Endothelial cell of umbilical vein (primary cell): ENCODE data around the gene DEK. TPM values are rescaled to one million over a fixed set of nuclear protein-coding genes. Genes with fewer than 3 reads are reported as not detected.

Experiments
- BruUV-seq: library from RNA; stranded (reverse); fragments of 400-500 nt; replicated peaks from 2 replicates; lab custom pipeline; 2021; lab: Mats Ljungman, UMichigan
- CTCF ChIA-PET: fragments of 300-600, 350-600 bp; sonication (Branson Sonifier 250); formaldehyde crosslinking; loops from one replicate; lab custom pipeline; 2021; ENCODE audit warnings: antibody characterized with exemption, inconsistent platforms; lab: Charles Lee
- POLR2A ChIA-PET: fragments of 300-600, 350-600 bp; sonication (Branson Sonifier 250); formaldehyde crosslinking; loops from one replicate; lab custom pipeline; 2021; ENCODE audit warnings: antibody characterized with exemption, inconsistent platforms; lab: Charles Lee
- DNase-seq: peaks from one replicate; pipeline ENCODE4 v3.0.0-alpha.2; 2011; ENCODE audit warnings: low read depth, low spot score
- FAIRE-seq: peaks from 2 replicates; lab custom pipeline; 2011; peaks lifted over from hg19 to GRCh38; lab: Jason Lieb, UNC
- H2AFZ ChIP-seq: 2 replicates; pipeline ENCODE4 v1.6.0; 2012; ENCODE audit warnings: low read depth, low read length, control low read depth, inconsistent platforms
- H3K27ac ChIP-seq: 2 replicates; pipeline ENCODE4 v1.5.1; 2011; ENCODE audit warnings: low read depth, mild to moderate bottlenecking, control low read depth, low read length, moderate library complexity; ENCODE audit not compliant: insufficient read depth
- H3K27me3 ChIP-seq, 2 experiments: 2 replicates each; pipeline versions ENCODE4 v1.6.0 to v1.6.1; 2011; ENCODE audit warnings: low read length in 2 of 2, mixed read lengths in 1 of 2; ENCODE audit not compliant: control insufficient read depth in 2 of 2, insufficient read depth in 2 of 2
- H3K36me3 ChIP-seq, 2 experiments: 2 replicates in 1 of 2; 3 replicates in 1 of 2; pipeline ENCODE4 v1.5.1; 2011; ENCODE audit warnings: low read length in 2 of 2, mild to moderate bottlenecking in 1 of 2, moderate library complexity in 1 of 2; ENCODE audit not compliant: control insufficient read depth in 2 of 2, insufficient read depth in 2 of 2; ENCODE audit errors: extremely low read depth in 1 of 2
- H3K4me1 ChIP-seq: 3 replicates; pipeline ENCODE4 v1.5.1; 2011; ENCODE audit warnings: mild to moderate bottlenecking, low read length; ENCODE audit not compliant: control insufficient read depth, insufficient read depth; ENCODE audit errors: extremely low read depth
- H3K4me2 ChIP-seq: 2 replicates; pipeline ENCODE4 v1.6.1; 2011; ENCODE audit warnings: low read length, control low read depth, mixed read lengths; ENCODE audit not compliant: insufficient read depth
- H3K4me3 ChIP-seq, 3 experiments: fragments of 200-600 bp in 1 of 3; sonication (generic), shearing (Covaris generic) in 1 of 3; replicated peaks in 1 of 3; 2 replicates each; pipeline ENCODE4 v1.5.1; 2011 to 2016; ENCODE audit warnings: control low read depth in 3 of 3, low read length in 3 of 3, mild to moderate bottlenecking in 2 of 3, inconsistent platforms in 1 of 3, low read depth in 1 of 3, moderate library complexity in 1 of 3; ENCODE audit not compliant: insufficient read depth in 1 of 3
- H3K79me2 ChIP-seq: 2 replicates; pipeline ENCODE4 v1.6.0; 2012; ENCODE audit warnings: low read length, inconsistent platforms; ENCODE audit not compliant: control insufficient read depth, insufficient read depth
- H3K9ac ChIP-seq: replicated peaks from 2 replicates; pipeline ENCODE3; 2011; ENCODE audit warnings: low read length, control low read depth; ENCODE audit not compliant: insufficient read depth; ENCODE audit errors: extremely low read depth
- H3K9me1 ChIP-seq: replicated peaks from 3 replicates; pipeline ENCODE4 v1.6.0; 2011; ENCODE audit warnings: mild to moderate bottlenecking, low read length; ENCODE audit not compliant: control insufficient read depth, insufficient read depth; ENCODE audit errors: extremely low read depth
- H3K9me3 ChIP-seq: replicated peaks from 2 replicates; pipeline ENCODE4 v1.5.1; 2012; ENCODE audit warnings: low read length, inconsistent platforms; ENCODE audit not compliant: control insufficient read depth, insufficient read depth
- H4K20me1 ChIP-seq: replicated peaks from 2 replicates; pipeline ENCODE3; 2011; ENCODE audit warnings: mild to moderate bottlenecking, low read length; ENCODE audit not compliant: control insufficient read depth, insufficient read depth; ENCODE audit errors: extremely low read depth
- CTCF ChIP-seq, 2 donors: IDR thresholded peaks; 1 replicate in 1 of 2; 2 replicates in 1 of 2; pipeline ENCODE4 v1.5.1; 2011; ENCODE audit warnings: low read length in 2 of 2, mild to moderate bottlenecking in 2 of 2, moderate library complexity in 2 of 2, control low read depth in 1 of 2, inconsistent platforms in 1 of 2, low read depth in 1 of 2; ENCODE audit not compliant: insufficient read depth in 1 of 2; ENCODE audit errors: extremely low read depth in 1 of 2
- EZH2 ChIP-seq: IDR thresholded peaks from 2 replicates; pipeline ENCODE4 v1.6.1; 2012; ENCODE audit warnings: borderline replicate concordance, low read depth, mild to moderate bottlenecking, moderate library complexity, low read length, inconsistent platforms; ENCODE audit not compliant: severe bottlenecking
- FOS ChIP-seq: IDR thresholded peaks from 2 replicates; pipeline ENCODE4 v1.6.1; 2011; ENCODE audit warnings: mild to moderate bottlenecking, low read length, moderate library complexity, borderline replicate concordance; ENCODE audit not compliant: insufficient read depth
- GATA2 ChIP-seq: IDR thresholded peaks from 2 replicates; pipeline ENCODE4 v1.7.0; 2011; ENCODE audit warnings: low read depth, mild to moderate bottlenecking, moderate library complexity, mixed read lengths, low read length; ENCODE audit not compliant: insufficient read length, insufficient read depth
- JUN ChIP-seq: IDR thresholded peaks from 2 replicates; pipeline ENCODE4 v1.6.1; 2011; ENCODE audit warnings: borderline replicate concordance, low read depth; ENCODE audit not compliant: insufficient read length, insufficient read depth
- MAX ChIP-seq: IDR thresholded peaks from 2 replicates; pipeline ENCODE4 v1.6.1; 2011; ENCODE audit not compliant: insufficient read depth, insufficient read length
- MYC ChIP-seq: IDR thresholded peaks from one replicate; pipeline ENCODE4 v1.6.1; 2011; ENCODE audit warnings: mild to moderate bottlenecking, low read depth, low read length
- POLR2A ChIP-seq: IDR thresholded peaks from 2 replicates; pipeline ENCODE4 v1.6.1; 2012; ENCODE audit warnings: low read depth, mild to moderate bottlenecking, control low read depth, low read length
- POLR2AphosphoS5 ChIP-seq: IDR thresholded peaks from 2 replicates; pipeline ENCODE4 v1.6.1; 2012; ENCODE audit warnings: low read depth, mild to moderate bottlenecking, control low read depth, low read length, moderate library complexity; ENCODE audit not compliant: insufficient read depth
- dilution Hi-C: fragments of 300-500 bp; cut with MboI; formaldehyde crosslinking; loops from one replicate; pipeline ENCODE4 v1.15.0; 2019; ENCODE audit warnings: low sequenced_read_pairs; ENCODE audit not compliant: extremely low pct_ligation_motif_present
- intact Hi-C: fragments of 100-400 bp; cut with micrococcal nuclease; formaldehyde crosslinking; loops from one replicate; pipeline ENCODE4 v1.10.0; 2022
- polyA plus RNA-seq, 4 experiments: library from polyadenylated mRNA; depleted of rRNA in 3 of 4; stranded (reverse) in 3 of 4; unstranded in 1 of 4; fragments of >200 nt; gene quantifications; 2 replicates each; pipeline versions ENCODE4 v1.2.1 to v1.2.3, GENCODE V29; 2011 to 2012; ENCODE audit warnings: missing spikeins in 1 of 4
- total RNA-seq: library from RNA; stranded (reverse); gene quantifications from 2 replicates; pipeline ENCODE4 v1.2.3, GENCODE V29; 2021

Gene DEK
- total and polyA plus RNA-seq, 2 donors (not counting 3 experiments of a cell fraction or from before 2014, with no cell fraction given), result 19.0 to 120 TPM

- Histone ChIP-seq H3K9ac (no peak overlapping the region), H2AFZ (no peak overlapping the region), H4K20me1 (no peaks in the 10 kb centered on the region), H3K4me2 (no peak overlapping the region), H3K9me1 (no peaks in the 10 kb centered on the region), H3K27ac (no peak overlapping the region), H3K79me2 (no peaks in the 10 kb centered on the region), H3K9me3 (no peaks in the 10 kb centered on the region), H3K4me1 (no peaks in the 10 kb centered on the region), H3K4me3 (no peak overlapping the region), H3K27me3 (no peaks in the 10 kb centered on the region), H3K36me3 (no peaks in the 10 kb centered on the region)
- dilution Hi-C loops (no loop called here), intact Hi-C loops (no loop called here)
- POLR2A ChIA-PET, result no interaction called here
- no peak for FAIRE-seq
- CTCF ChIA-PET, result no interaction called here
- no TSS peak for BruUV-seq
- TF ChIP-seq EZH2 (no peak), FOS (no peak), POLR2AphosphoS5 (no peak), MAX (no peak), CTCF (IDR thresholded peaks at IDR 0.05; ENCODE audit: extremely low read depth in 1 of 2, insufficient read depth in 1 of 2, low read depth in 1 of 2, low read length in 2 of 2) (no peak), GATA2 (no peak), POLR2A (no peak), JUN (no peak), MYC (no peak)
- DNase-seq, result no peak
These were observed 47.9 kb downstream of the DEK start for GRCh38 chr6:18216411-18216810.
